Pancreas (tissue), 10 donors: Measurements from ENCODE around the gene TP53I13. TPM values are rescaled to one million over a fixed set of nuclear protein-coding genes. Genes with fewer than 3 reads are reported as not detected.

Source experiments
- ATAC-seq, 4 donors: fragments of 200-7000 bp; cut with Tn5 transposase; one replicate each; pipeline versions ENCODE4 v1.8.0 to v1.9.1; 2020; ENCODE audit warnings: mild to moderate bottlenecking in 4 of 4, moderate library complexity in 4 of 4
- DNase-seq, 6 donors: peaks; one replicate each; pipeline ENCODE4 v3.0.0-alpha.2; 2020
- FAIRE-seq: peaks from 2 replicates; lab custom pipeline; 2012; peaks lifted over from hg19 to GRCh38; lab: Jason Lieb, UNC
- H3K27ac ChIP-seq, 4 donors: fragments of 200-600 bp; sonication (generic); 1 replicate in 3 of 4; 2 replicates in 1 of 4; pipeline versions ENCODE4 v1.5.0 to v1.8.0; 2020
- H3K27me3 ChIP-seq, 4 donors: fragments of 200-600 bp; one replicate each; pipeline ENCODE4 v1.8.0; 2021
- H3K36me3 ChIP-seq, 3 donors: fragments of 200-600 bp; sonication (generic) in 1 of 3; one replicate each; pipeline versions ENCODE4 v1.5.0 to v1.8.0; 2020 to 2021
- H3K4me1 ChIP-seq, 3 donors: fragments of 200-600 bp; one replicate each; pipeline ENCODE4 v1.8.0; 2021
- H3K4me3 ChIP-seq, 4 donors: fragments of 200-600 bp; sonication (generic) in 2 of 4; one replicate each; pipeline versions ENCODE4 v1.5.0 to v1.8.0; 2020 to 2021
- H3K9me3 ChIP-seq, 4 donors: fragments of 200-600 bp; one replicate each; pipeline ENCODE4 v1.8.0; 2021
- WGBS, 2 donors: extraction: QIAGEN DNeasy Blood & Tissue Kit; methylation state at CpG; one replicate each; pipeline ENCODE4 v1.1.7; 2013; 5-methylcytosine and 5-hydroxymethylcytosine counted together
- intact Hi-C, 3 donors: fragments of 100-400 bp; cut with DNase I; formaldehyde crosslinking; loops; one replicate each; pipeline versions ENCODE4 v1.11.1 to v1.14.2; 2022
- polyA plus RNA-seq, 2 donors: library from polyadenylated mRNA; stranded (reverse); fragments of 200-250 nt; gene quantifications; one replicate each; pipeline ENCODE4 v1.2.3, GENCODE V29; 2013
- total RNA-seq, 6 donors: library from RNA; stranded (reverse); fragmentation: NEBNext Ultra II Directional in 4 of 6; extraction: Animal tissue kit (Norgen Biotek cat#: 25700) in 4 of 6; gene quantifications; one replicate each; pipeline versions ENCODE4 v1.2.1 to v1.2.4, GENCODE V29; 2021 to 2023
- TF ChIP-seq, protein P1 (sequence below), 4 donors: fragments of 200-600 bp; sonication (generic) in 3 of 4; IDR thresholded peaks; one replicate each; pipeline versions ENCODE4 v1.5.0 to v1.8.0; 2021; ENCODE audit warnings: antibody characterized with exemption in 4 of 4
- donor health status: healthy with polysubstance abuse.
- donor health status: DM: no; HTN: no; CAD: no; lungs with moderate emphysema.
- donor health status: DM: no; HTN: no; CAD: no.
- donor health status: control.
- donor health status: control.
- donor health status: Bipolar disorder and iron deficiency.
- donor health status: DM: yes; HTN: yes; CAD: no.
- donor health status: DM: no; HTN: no; CAD: no.
- donor health status: DM: no; HTN: no; CAD: no.
- donor health status: DM: yes; HTN: yes; CAD: no.

The TP53I13 gene
- total and polyA plus RNA-seq, 8 donors, result 16.5 to 176 (median 23.5) TPM

GRCh38 chr17:29575511-29576213, 7.2 kb downstream of the TP53I13 start:
- H3K4me1 ChIP-seq, result peaks cover 6 to 9% (median 7%) of the 10 kb centered on the region in 3 donors
- 90 to 91% methylated on average over 26 to 28 of the region's 28 CpGs for WGBS, 2 donors
- no peak overlapping the region for H3K27ac ChIP-seq
- H3K4me3 ChIP-seq, result no peak overlapping the region
- H3K9me3 ChIP-seq, result no peaks in the 10 kb centered on the region
- intact Hi-C loops, result no loop called here
- ATAC-seq, result no peak
- H3K27me3 ChIP-seq, result no peaks in the 10 kb centered on the region
- peak in 3 of 6 donors; percentile 12 to 70 (median 51) for DNase-seq
- no peaks in the 10 kb centered on the region for H3K36me3 ChIP-seq
- FAIRE-seq, result no peak
- TF ChIP-seq, protein P1, sequence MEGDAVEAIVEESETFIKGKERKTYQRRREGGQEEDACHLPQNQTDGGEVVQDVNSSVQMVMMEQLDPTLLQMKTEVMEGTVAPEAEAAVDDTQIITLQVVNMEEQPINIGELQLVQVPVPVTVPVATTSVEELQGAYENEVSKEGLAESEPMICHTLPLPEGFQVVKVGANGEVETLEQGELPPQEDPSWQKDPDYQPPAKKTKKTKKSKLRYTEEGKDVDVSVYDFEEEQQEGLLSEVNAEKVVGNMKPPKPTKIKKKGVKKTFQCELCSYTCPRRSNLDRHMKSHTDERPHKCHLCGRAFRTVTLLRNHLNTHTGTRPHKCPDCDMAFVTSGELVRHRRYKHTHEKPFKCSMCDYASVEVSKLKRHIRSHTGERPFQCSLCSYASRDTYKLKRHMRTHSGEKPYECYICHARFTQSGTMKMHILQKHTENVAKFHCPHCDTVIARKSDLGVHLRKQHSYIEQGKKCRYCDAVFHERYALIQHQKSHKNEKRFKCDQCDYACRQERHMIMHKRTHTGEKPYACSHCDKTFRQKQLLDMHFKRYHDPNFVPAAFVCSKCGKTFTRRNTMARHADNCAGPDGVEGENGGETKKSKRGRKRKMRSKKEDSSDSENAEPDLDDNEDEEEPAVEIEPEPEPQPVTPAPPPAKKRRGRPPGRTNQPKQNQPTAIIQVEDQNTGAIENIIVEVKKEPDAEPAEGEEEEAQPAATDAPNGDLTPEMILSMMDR (IDR thresholded peaks at IDR 0.05), result no peak

DNA sequence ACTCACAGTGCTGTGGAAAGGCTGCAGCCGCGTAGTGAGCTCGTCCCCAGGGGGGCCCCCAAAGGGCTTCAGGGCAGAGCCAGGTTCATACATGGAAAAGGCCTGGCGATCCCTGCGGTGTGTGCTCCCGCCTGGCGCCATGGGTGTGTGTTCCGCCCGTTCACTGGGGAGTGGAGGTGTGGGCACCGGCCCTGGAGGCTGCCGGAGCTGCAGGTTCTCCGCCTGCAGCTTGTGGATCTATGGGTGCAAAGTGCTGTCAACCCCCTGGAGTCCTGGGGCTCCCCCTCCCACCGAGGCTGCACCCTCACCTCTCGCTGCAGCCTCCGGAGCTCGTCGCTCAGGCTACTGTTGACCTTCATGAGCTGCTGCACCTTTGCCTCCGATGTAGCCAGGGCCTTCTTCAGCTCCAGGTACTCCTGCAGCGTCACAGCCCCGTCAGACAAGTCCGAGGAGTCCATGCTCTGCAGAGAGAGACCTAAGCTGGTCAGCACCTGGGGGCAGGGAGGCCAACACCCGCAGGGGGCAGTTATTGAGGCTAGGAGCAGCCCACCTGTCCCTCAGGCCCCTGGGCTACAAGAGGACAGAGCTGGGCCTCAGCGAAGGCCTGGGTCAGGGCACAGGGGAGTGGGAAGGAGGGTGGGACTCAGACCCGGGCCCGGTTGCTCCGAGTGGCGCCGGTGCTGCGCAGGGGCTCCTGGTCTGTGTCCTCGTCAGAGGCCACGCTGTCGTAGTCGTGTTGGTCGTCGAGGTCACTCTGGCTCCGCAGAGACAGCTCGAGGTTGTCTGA, 7.9 kb downstream of the TP53I13 start:
- DNase-seq, result peak in 3 of 6 donors; percentile 13 to 80 (median 51)
- no peak overlapping the region for H3K4me3 ChIP-seq
- 93 to 94% methylated on average over 37 of the region's 37 CpGs for WGBS, 2 donors
- intact Hi-C loops, result no loop called here
- H3K27ac ChIP-seq, result no peak overlapping the region
- H3K36me3 ChIP-seq, result no peaks in the 10 kb centered on the region
- H3K9me3 ChIP-seq, result no peaks in the 10 kb centered on the region
- no peak for FAIRE-seq
- no peak for ATAC-seq
- TF ChIP-seq, protein P1 (IDR thresholded peaks at IDR 0.05), result no peak
- no peaks in the 10 kb centered on the region for H3K27me3 ChIP-seq
- H3K4me1 ChIP-seq, result peaks cover 6 to 9% (median 7%) of the 10 kb centered on the region in 3 donors

DNA sequence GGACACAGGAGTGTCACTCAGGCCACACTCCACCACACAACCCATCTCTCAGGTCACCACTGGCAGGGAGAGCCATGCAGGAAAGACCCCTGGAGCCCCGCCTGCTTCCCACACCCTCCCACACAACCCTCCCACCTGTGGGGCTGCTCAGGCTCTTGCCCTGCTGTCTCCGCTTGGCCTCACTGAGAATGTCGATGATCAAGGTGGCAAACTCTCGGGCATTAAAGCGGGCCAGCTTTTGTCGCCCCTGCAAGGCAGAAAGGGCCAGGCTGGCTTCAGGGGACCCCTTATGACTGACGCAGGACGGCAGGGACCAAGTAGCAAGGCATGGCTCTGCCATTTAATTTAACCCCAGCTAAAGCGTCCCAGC, 8.5 kb downstream of the TP53I13 start:
- intact Hi-C loops, result no loop called here
- TF ChIP-seq, protein P1 (IDR thresholded peaks at IDR 0.05), result no peak
- Histone ChIP-seq H3K36me3 (no peaks in the 10 kb centered on the region), H3K27ac (no peak overlapping the region), H3K4me1 (peaks cover 3 to 9% (median 5%) of the 10 kb centered on the region in 3 donors), H3K4me3 (no peak overlapping the region), H3K9me3 (no peaks in the 10 kb centered on the region), H3K27me3 (no peaks in the 10 kb centered on the region)
- ATAC-seq (no peak), FAIRE-seq (no peak), DNase-seq (peak in 1 of 6 donors; percentile 13)
- 95 to 100% methylated on average over 9 of the region's 9 CpGs for WGBS, 2 donors

DNA sequence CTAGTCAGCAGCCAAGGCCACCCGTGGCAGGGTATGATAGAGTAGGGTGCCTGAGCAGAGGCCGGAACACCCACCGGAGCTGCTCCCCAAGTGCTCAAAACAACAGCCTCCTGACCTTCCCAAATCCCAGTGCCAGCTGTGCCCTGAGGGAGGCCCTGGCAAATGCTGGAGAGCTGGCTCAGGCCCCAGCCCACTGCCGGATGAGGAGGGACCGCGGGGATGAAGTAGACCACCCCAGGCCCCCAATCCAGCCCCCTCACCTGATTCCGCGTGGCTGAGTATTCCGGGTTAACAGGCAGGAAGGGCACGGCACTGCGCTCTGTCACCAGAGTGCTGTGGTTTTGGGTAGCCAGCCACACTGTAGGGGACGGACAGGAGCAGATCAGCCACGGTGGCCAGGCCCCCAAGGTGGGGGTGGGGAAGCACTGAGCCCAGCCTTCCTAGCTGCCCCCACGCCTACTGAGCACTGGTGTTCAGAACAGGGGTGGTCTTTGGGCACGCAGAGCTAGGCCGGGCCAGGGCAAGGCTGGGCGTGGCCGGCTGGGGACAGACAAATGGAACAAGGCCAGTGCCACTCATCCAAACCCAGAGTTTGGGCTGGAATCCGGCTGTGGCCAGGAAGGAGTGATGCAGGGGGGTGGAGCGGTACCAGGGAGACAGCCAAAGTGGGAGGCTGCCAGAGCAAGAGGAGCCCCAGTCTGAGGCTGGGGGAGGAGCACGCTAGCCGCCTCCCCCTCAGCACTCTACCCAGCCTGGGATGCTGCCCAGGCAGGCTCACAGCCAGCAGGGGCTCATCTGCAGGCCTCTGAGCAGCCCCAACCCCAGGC, 9.1 kb downstream of the TP53I13 start:
- TF ChIP-seq, protein P1 (IDR thresholded peaks at IDR 0.05), result no peak
- H3K27me3 ChIP-seq, result no peaks in the 10 kb centered on the region
- WGBS, 2 donors, result 81 to 84% methylated on average over 20 to 22 of the region's 22 CpGs
- FAIRE-seq, result no peak
- H3K9me3 ChIP-seq, result no peaks in the 10 kb centered on the region
- H3K4me1 ChIP-seq, result peaks cover 0 to 5% (median 0%) of the 10 kb centered on the region in 3 donors
- no peak overlapping the region for H3K27ac ChIP-seq
- no peak for ATAC-seq
- H3K36me3 ChIP-seq, result no peaks in the 10 kb centered on the region
- peak in 3 of 6 donors; percentile 3 to 69 (median 14) for DNase-seq
- intact Hi-C loops, result no loop called here
- no peak overlapping the region for H3K4me3 ChIP-seq
